ENCODE measurements around the gene GPC5. TPM values are rescaled to one million over a fixed set of nuclear protein-coding genes. Genes with fewer than 3 reads are reported as not detected.

Gene GPC5
- polyA plus RNA-seq, 2 of the 4 experiments (the other 2 are of a cell fraction) = not detected

GRCh38 chr13:92407858-92408257, 1009.4 kb downstream of the GPC5 start:
- no peak overlapping the region for H3K4me3 ChIP-seq
- FAIRE-seq = no peak
- 18% methylated on average over 6 of the region's 7 CpGs for WGBS (ENCODE audit: missing lambda C conversion rate)
- TF ChIP-seq CEBPB (IDR thresholded peaks at IDR 0.05) (no peak), CHD2 (IDR thresholded peaks at IDR 0.05; ENCODE audit: low read length, partially characterized antibody) (no peak), SREBF2 (IDR thresholded peaks at IDR 0.05) (no peak), HOXB5 (CRISPR knock-in tag; IDR thresholded peaks at IDR 0.05) (no peak), ESRRA (IDR thresholded peaks at IDR 0.05; ENCODE audit: borderline replicate concordance, low read length) (no peak), USF2 (IDR thresholded peaks at IDR 0.05) (no peak), RAD21 (conservative IDR thresholded peaks at IDR 0.05 in 1 of 2, IDR thresholded peaks at IDR 0.05 in 1 of 2) (no peak), MYC (IDR thresholded peaks at IDR 0.05; ENCODE audit: borderline replicate concordance, low read length) (no peak), KDM5A (IDR thresholded peaks at IDR 0.05) (no peak), FOXS1 (CRISPR knock-in tag; IDR thresholded peaks at IDR 0.05) (no peak), SMC3 (IDR thresholded peaks at IDR 0.05) (no peak), TFCP2L1 (CRISPR knock-in tag; IDR thresholded peaks at IDR 0.05) (no peak), NPAS2 (CRISPR knock-in tag; IDR thresholded peaks at IDR 0.05; ENCODE audit: borderline replicate concordance) (no peak), JUN (IDR thresholded peaks at IDR 0.05) (no peak), HMGXB4 (CRISPR knock-in tag; IDR thresholded peaks at IDR 0.05; ENCODE audit: borderline replicate concordance) (no peak), POLR2AphosphoS2 (conservative IDR thresholded peaks at IDR 0.05; ENCODE audit: low read length) (no peak), BCL3 (IDR thresholded peaks at IDR 0.05) (no peak)
- DNase-seq (ENCODE audit: low read depth in 1 of 2, low spot score in 1 of 2) = no peak
- no peak overlapping the region for H3K4me2 ChIP-seq
- CTCF ChIA-PET = no interaction called here
- no peak for ATAC-seq
- POLR2A ChIA-PET = no interaction called here
- no peaks in the 10 kb centered on the region for H3K4me1 ChIP-seq
- H3K27ac ChIP-seq = no peak overlapping the region
- H3K9me3 ChIP-seq = no peaks in the 10 kb centered on the region

GRCh38 chr13:92412481-92412880, 1014.1 kb downstream of the GPC5 start:
- TF ChIP-seq KDM1A (IDR thresholded peaks at IDR 0.05; ENCODE audit: low read depth) (no peak), ZC3H11A (IDR thresholded peaks at IDR 0.05) (no peak), REST (IDR thresholded peaks at IDR 0.05) (no peak), HOXA7 (CRISPR knock-in tag; IDR thresholded peaks at IDR 0.05) (no peak), CBX2 (IDR thresholded peaks at IDR 0.05; ENCODE audit: borderline replicate concordance, low read depth) (no peak), CHD2 (IDR thresholded peaks at IDR 0.05; ENCODE audit: low read length, partially characterized antibody) (no peak), ZNF302 (CRISPR knock-in tag; IDR thresholded peaks at IDR 0.05) (no peak)
- no peaks in the 10 kb centered on the region for H3K4me1 ChIP-seq
- FAIRE-seq (no peak), ATAC-seq (no peak), DNase-seq (ENCODE audit: low read depth in 1 of 2, low spot score in 1 of 2) (no peak)
- 3% methylated on average over 3 of the region's 3 CpGs for WGBS (ENCODE audit: missing lambda C conversion rate)
- H3K9me3 ChIP-seq = no peaks in the 10 kb centered on the region
- ChIA-PET POLR2A (no interaction called here), CTCF (no interaction called here)
- no peak overlapping the region for H3K27ac ChIP-seq
- H3K4me3 ChIP-seq = no peak overlapping the region
- H3K4me2 ChIP-seq = no peak overlapping the region

Measured in A549 (cell line).